Mucosa of descending colon (tissue), 3 donors: Measurements from ENCODE around the gene PSMB5. TPM values are rescaled to one million over a fixed set of nuclear protein-coding genes. Genes with fewer than 3 reads are reported as not detected.

Experiments
- ATAC-seq: fragments of 200-7000 bp; cut with Tn5 transposase; one replicate; pipeline ENCODE4 v1.9.1; 2020; ENCODE audit warnings: mild to moderate bottlenecking, moderate library complexity
- DNase-seq, 3 donors: peaks; one replicate each; pipeline ENCODE4 v3.0.0-alpha.2; 2020
- H3K36me3 ChIP-seq: fragments of 200-600 bp; one replicate; pipeline ENCODE4 v1.8.0; 2021; ENCODE audit warnings: low read depth, mild to moderate bottlenecking
- H3K4me1 ChIP-seq: fragments of 200-600 bp; one replicate; pipeline ENCODE4 v1.8.0; 2021; ENCODE audit warnings: low read depth, mild to moderate bottlenecking
- H3K4me3 ChIP-seq: fragments of 200-600 bp; one replicate; pipeline ENCODE4 v1.8.0; 2021; ENCODE audit warnings: mild to moderate bottlenecking
- H3K9me3 ChIP-seq: fragments of 200-600 bp; one replicate; pipeline ENCODE4 v1.8.0; 2021; ENCODE audit warnings: mild to moderate bottlenecking
- CTCF ChIP-seq: fragments of 200-600 bp; IDR thresholded peaks from one replicate; pipeline ENCODE4 v1.8.0; 2022; ENCODE audit warnings: antibody characterized with exemption, mild to moderate bottlenecking
- intact Hi-C, 2 donors: fragments of 100-400 bp; cut with DNase I in 1 of 2; cut with micrococcal nuclease in 1 of 2; formaldehyde crosslinking; loops; one replicate each; pipeline versions ENCODE4 v1.11.0 to v1.11.1; 2022; cut with DNase I, micrococcal nuclease
- long read RNA-seq, 2 donors: library from polyadenylated mRNA; unstranded; transcript quantifications; one replicate each; pipeline ENCODE4 v2.0.0, GENCODE V29; 2019 to 2021
- total RNA-seq, 3 donors: library from RNA; stranded (reverse); fragmentation: NEBNext Ultra II Directional in 2 of 3; extraction: Animal tissue kit (Norgen Biotek cat#: 25700) in 2 of 3; gene quantifications; one replicate each; pipeline versions ENCODE4 v1.2.1 to v1.2.4, GENCODE V29; 2021 to 2023
- donor health status: DM: no; HTN: no; CAD: no; lungs with moderate emphysema.
- donor health status: DM: no; HTN: no; CAD: no.
- donor health status: DM: no; HTN: yes; CAD: no.

The PSMB5 gene
- 10 to 100 TPM; 54.4 to 94.3 (median 92.5) TPM for total RNA-seq
- long read RNA-seq, donor 1, transcript PSMB5-202 (3 exons, 1,294 nt): major isoform, 104 of 117 reads
- long read RNA-seq, donor 1, partial matches to known transcripts: 3 of 117 reads
- long read RNA-seq, donor 1, other reads (novel, unspliced or antisense): 1 of 117 reads
- long read RNA-seq, donor 2, transcript PSMB5-202 (3 exons, 1,294 nt): major isoform, 89 of 102 reads
- long read RNA-seq, donor 2, partial matches to known transcripts: 0 of 102 reads
- long read RNA-seq, donor 2, other reads (novel, unspliced or antisense): 7 of 102 reads

- no peaks in the 10 kb centered on the region for H3K9me3 ChIP-seq
- TF ChIP-seq CTCF: no peak
- H3K36me3 ChIP-seq: no peaks in the 10 kb centered on the region
- intact Hi-C loops: no loop called here
- H3K4me3 ChIP-seq: peak within 1 kb of the TSS; percentile 52
- ATAC-seq: peak; percentile 99
- peaks cover 8% of the 10 kb centered on the region for H3K4me1 ChIP-seq
- peak; percentile 85 to 93 (median 91) for DNase-seq
These were observed at the start of gene PSMB5 for GRCh38 chr14:23034498-23035302. TSS of gene PSMB5 (minus strand) at chr14:23034900. CDS start at chr14:23034881, 19 bp downstream.

- intact Hi-C loops: no loop called here
- no peaks in the 10 kb centered on the region for H3K9me3 ChIP-seq
- no peak overlapping the region for H3K4me3 ChIP-seq
- no peak for TF ChIP-seq CTCF
- no peaks in the 10 kb centered on the region for H3K4me1 ChIP-seq
- ATAC-seq (no peak), DNase-seq (no peak)
- H3K36me3 ChIP-seq: peaks cover 12% of the 10 kb centered on the region
These were observed 45.8 kb upstream of the PSMB5 start for GRCh38 chr14:23080474-23080873.

GRCh38 chr14:23079716-23080115, 45.0 kb upstream of the PSMB5 start:
- no peaks in the 10 kb centered on the region for H3K4me1 ChIP-seq
- no peak for ATAC-seq
- no peak overlapping the region for H3K4me3 ChIP-seq
- DNase-seq: no peak
- intact Hi-C loops: no loop called here
- H3K36me3 ChIP-seq: peaks cover 9% of the 10 kb centered on the region
- TF ChIP-seq CTCF: no peak
- H3K9me3 ChIP-seq: no peaks in the 10 kb centered on the region

- Histone ChIP-seq H3K4me3 (no peak overlapping the region), H3K36me3 (peaks cover 5% of the 10 kb centered on the region), H3K4me1 (no peaks in the 10 kb centered on the region), H3K9me3 (no peaks in the 10 kb centered on the region)
- DNase-seq: peak in 1 of 3 donors; percentile 58
- intact Hi-C loops: no loop called here
- TF ChIP-seq CTCF: no peak
- ATAC-seq: peak; percentile 92
These were observed 44.0 kb upstream of the PSMB5 start for GRCh38 chr14:23078692-23079116.

- no peak for TF ChIP-seq CTCF
- ATAC-seq: no peak
These were observed 43.3 kb upstream of the PSMB5 start for GRCh38 chr14:23077962-23078361.

More at GRCh38 chr14:23077962-23078361, 43.3 kb upstream of the PSMB5 start:
- DNase-seq: no peak
- no peaks in the 10 kb centered on the region for H3K9me3 ChIP-seq
- H3K36me3 ChIP-seq: peaks cover 5% of the 10 kb centered on the region
- no peak overlapping the region for H3K4me3 ChIP-seq
- intact Hi-C loops: no loop called here
- H3K4me1 ChIP-seq: no peaks in the 10 kb centered on the region
